HEK293T (cell line): ENCODE data around the gene FLT3.
A peak's percentile ranks its signal among the peaks of the same experiment; 100 is the strongest.

Source experiments
- CTCF ChIA-PET: fragments of 350-600 bp; formaldehyde crosslinking; extraction: SDS; loops from one replicate; lab custom pipeline; 2021; ENCODE audit warnings: antibody characterized with exemption, inconsistent platforms; lab: Yijun Ruan, JAX
- POLR2A ChIA-PET: fragments of 350-600 bp; formaldehyde crosslinking; extraction: SDS; loops from one replicate; lab custom pipeline; 2020; ENCODE audit warnings: antibody characterized with exemption, inconsistent platforms; lab: Yijun Ruan, JAX
- DNase-seq: peaks from one replicate; pipeline ENCODE4 v3.0.0; 2012; ENCODE audit warnings: mixed read lengths; ENCODE audit errors: extremely low spot score
- ARNT ChIP-seq: fragments of 450-650 bp; IDR thresholded peaks from 2 replicates; pipeline ENCODE4 v1.6.1; 2017; ENCODE audit warnings: mild to moderate bottlenecking
- BHLHE40 ChIP-seq: fragments of 450-650 bp; IDR thresholded peaks from 2 replicates; pipeline ENCODE4 v1.6.1; 2016; ENCODE audit warnings: mild to moderate bottlenecking, moderate library complexity, borderline replicate concordance
- CTBP1 ChIP-seq: fragments of 450-650 bp; IDR thresholded peaks from 2 replicates; pipeline ENCODE4 v1.6.1; 2016; ENCODE audit warnings: borderline replicate concordance
- ELF4 ChIP-seq: fragments of 450-650 bp; IDR thresholded peaks from 2 replicates; pipeline ENCODE4 v1.6.1; 2017; ENCODE audit warnings: antibody characterized with exemption
- FOXA1 ChIP-seq: fragments of 450-650 bp; IDR thresholded peaks from 2 replicates; pipeline ENCODE4 v1.6.1; 2016; ENCODE audit warnings: mild to moderate bottlenecking
- FOXK2 ChIP-seq: fragments of 450-650 bp; IDR thresholded peaks from 2 replicates; pipeline ENCODE4 v1.6.1; 2016; ENCODE audit warnings: mild to moderate bottlenecking
- FOXM1 ChIP-seq: fragments of 450-650 bp; IDR thresholded peaks from 2 replicates; pipeline ENCODE4 v1.6.1; 2017; ENCODE audit warnings: mild to moderate bottlenecking, borderline replicate concordance
- HDGF ChIP-seq: fragments of 450-650 bp; IDR thresholded peaks from 2 replicates; pipeline ENCODE4 v1.6.1; 2017; ENCODE audit warnings: antibody characterized with exemption, borderline replicate concordance
- L3MBTL2 ChIP-seq: fragments of 450-650 bp; conservative IDR thresholded peaks from 2 replicates; pipeline ENCODE4 v1.6.1; 2016; ENCODE audit warnings: mild to moderate bottlenecking
- LEF1 ChIP-seq: fragments of 450-650 bp; IDR thresholded peaks from 2 replicates; pipeline ENCODE4 v1.6.1; 2017; ENCODE audit warnings: mild to moderate bottlenecking, borderline replicate concordance
- NFRKB ChIP-seq: fragments of 450-650 bp; IDR thresholded peaks from 2 replicates; pipeline ENCODE4 v1.6.1; 2016; ENCODE audit warnings: mild to moderate bottlenecking, moderate library complexity
- SP1 ChIP-seq: fragments of 450-650 bp; IDR thresholded peaks from 2 replicates; pipeline ENCODE4 v1.6.1; 2017
- SUZ12 ChIP-seq: fragments of 450-650 bp; IDR thresholded peaks from 2 replicates; pipeline ENCODE4 v1.6.1; 2016; ENCODE audit warnings: mild to moderate bottlenecking
- TARDBP ChIP-seq: fragments of 450-650 bp; IDR thresholded peaks from 2 replicates; pipeline ENCODE4 v1.6.1; 2016
- ZNF384 ChIP-seq: fragments of 450-650 bp; IDR thresholded peaks from 2 replicates; pipeline ENCODE4 v1.6.1; 2016
- TF ChIP-seq, protein P1 (sequence below): fragments of 450-650 bp; IDR thresholded peaks from 2 replicates; pipeline ENCODE4 v1.6.1; 2016

The FLT3 gene

DNA sequence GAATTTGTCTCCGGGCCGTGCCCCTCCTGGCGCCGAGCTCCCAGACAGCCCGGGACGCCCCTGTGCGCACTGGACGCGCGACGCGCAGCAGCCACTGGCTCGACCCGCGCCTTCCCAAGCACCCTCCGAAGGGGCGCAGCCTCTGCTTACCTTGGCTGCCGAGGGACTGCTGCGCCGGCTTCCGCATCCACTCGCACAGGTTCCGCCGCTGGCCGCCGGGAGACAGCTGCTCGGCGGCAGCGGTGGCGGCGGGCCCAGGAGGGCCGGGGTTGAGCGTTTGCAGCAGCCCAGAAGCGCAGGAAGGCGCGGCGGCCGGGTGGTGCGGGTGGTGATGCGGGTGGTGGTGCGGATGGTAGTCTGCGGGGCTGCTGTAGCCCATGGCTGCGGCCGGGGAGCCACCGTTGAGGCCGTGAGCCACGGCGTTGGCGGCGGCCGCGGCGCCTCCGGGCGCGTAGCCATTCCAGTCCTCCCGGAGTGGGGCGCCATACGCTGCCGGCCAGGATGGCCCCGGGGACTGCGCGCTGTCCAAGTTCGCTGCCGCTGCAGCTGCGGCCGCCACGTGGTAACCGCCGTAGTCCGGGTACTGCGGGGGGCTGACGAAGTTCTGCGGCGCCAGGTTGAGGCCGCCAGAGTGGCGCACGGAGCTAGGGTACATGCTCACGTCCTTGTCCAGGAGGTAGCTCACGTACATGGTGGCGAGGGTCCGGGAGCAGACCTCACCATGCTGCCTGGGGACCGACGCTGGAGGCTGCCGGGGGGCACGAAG lies 131.9 kb downstream of the FLT3 start:
- peak; percentile 27 for DNase-seq
- ChIA-PET CTCF (interaction anchor here (0.7 to 1.7 kb wide), 5 partner anchors 14 to 606 kb away, joined by 3 to 5 read pairs (median 3); no protein-coding TSS in a partner anchor), POLR2A (interaction anchor here (1.0 to 2.3 kb wide), 7 partner anchors 8 to 142 kb away, joined by 4 to 10 read pairs (median 5); no protein-coding TSS in a partner anchor)

DNA sequence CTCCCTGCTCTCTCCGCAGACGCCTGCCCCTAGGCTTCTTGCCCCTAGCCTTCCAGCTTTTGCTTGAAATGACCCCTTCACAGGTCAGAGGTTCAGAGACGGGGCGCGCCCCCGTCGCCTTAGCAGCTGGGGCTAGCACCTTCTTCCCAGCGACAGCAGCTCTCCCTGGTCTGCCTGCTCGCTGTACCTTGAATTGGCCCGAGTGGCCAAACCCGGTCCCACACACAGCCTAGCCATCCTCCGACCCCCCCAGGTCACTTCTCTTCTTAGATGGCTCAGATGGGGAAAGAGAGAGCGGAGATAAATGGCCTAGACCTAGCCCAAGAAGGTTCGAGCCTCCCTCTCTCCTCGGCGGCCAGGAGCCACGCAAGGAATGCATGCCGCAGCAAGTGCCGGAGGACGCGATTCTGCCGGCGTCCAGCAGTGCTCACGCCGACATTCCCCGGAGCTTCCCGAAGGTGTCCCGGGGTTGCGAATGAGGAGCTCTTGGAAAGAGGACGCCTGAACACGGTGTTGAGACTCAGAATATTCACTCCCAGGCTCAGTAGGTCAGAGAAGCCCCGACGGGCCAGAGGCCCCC lies 132.6 kb downstream of the FLT3 start:
- TF ChIP-seq TARDBP (no peak), CTBP1 (no peak), ZNF384 (no peak), ELF4 (no peak), NFRKB (no peak), SUZ12 (no peak), ARNT (no peak), FOXM1 (no peak), L3MBTL2 (no peak; the same call in 1 of the 2 replicates), SP1 (no peak), HDGF (no peak), FOXA1 (no peak), BHLHE40 (no peak), FOXK2 (no peak), LEF1 (no peak)
- TF ChIP-seq, protein P1, sequence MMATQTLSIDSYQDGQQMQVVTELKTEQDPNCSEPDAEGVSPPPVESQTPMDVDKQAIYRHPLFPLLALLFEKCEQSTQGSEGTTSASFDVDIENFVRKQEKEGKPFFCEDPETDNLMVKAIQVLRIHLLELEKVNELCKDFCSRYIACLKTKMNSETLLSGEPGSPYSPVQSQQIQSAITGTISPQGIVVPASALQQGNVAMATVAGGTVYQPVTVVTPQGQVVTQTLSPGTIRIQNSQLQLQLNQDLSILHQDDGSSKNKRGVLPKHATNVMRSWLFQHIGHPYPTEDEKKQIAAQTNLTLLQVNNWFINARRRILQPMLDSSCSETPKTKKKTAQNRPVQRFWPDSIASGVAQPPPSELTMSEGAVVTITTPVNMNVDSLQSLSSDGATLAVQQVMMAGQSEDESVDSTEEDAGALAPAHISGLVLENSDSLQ, result no peak
- CTCF ChIA-PET, result interaction anchor here (0.7 to 1.7 kb wide), 4 partner anchors 14 to 605 kb away, joined by 3 to 5 read pairs (median 4); no protein-coding TSS in a partner anchor
- POLR2A ChIA-PET, result interaction anchor here (1.1 to 2.3 kb wide), 6 partner anchors 8 to 141 kb away, joined by 4 to 10 read pairs (median 6); no protein-coding TSS in a partner anchor
- peak; percentile 41 for DNase-seq

More for the DNA sequence above, 131.9 kb downstream of the FLT3 start:
- TF ChIP-seq TARDBP, result no peak
- no peak for TF ChIP-seq SUZ12
- peak; percentile 71 for TF ChIP-seq L3MBTL2
- no peak for TF ChIP-seq CTBP1

DNA sequence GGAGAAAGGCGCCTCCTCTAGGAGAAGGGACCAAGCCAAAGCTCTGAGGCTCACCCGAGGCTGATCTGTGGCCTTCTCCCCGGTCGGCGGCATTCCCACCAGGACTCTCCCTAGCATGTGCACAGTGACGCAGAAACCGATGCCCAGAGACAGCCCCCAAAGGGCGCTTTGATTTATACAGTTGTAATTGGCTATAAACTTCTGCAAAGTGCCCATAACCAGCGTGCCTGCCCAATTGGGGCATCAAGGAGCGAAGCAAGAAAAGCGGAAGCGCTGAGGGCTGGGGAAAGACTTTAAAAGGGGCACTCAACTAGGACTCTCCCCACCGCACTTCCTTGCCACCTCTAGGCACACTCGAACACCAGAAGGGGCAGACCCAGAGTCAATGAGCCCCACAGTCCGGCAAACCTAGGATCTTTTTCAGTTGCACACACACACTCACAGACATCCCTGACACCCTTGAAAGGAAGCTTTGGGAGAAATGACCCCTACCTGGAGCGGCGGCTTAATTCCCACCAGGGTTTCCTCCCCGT lies 133.1 kb downstream of the FLT3 start:
- TF ChIP-seq SP1 (no peak), L3MBTL2 (peak; percentile 67), CTBP1 (peak; percentile 7; the same call in 1 of the 2 replicates), NFRKB (no peak)
- TF ChIP-seq, protein P1, result peak; percentile 85
- peak; percentile 37 for DNase-seq
- POLR2A ChIA-PET, result interaction anchor here (1.1 to 2.3 kb wide), 5 partner anchors 8 to 14 kb away, joined by 5 to 10 read pairs (median 6); no protein-coding TSS in a partner anchor
- CTCF ChIA-PET, result interaction anchor here (0.7 to 1.7 kb wide), 4 partner anchors 14 to 605 kb away, joined by 3 to 5 read pairs (median 4); no protein-coding TSS in a partner anchor

DNA sequence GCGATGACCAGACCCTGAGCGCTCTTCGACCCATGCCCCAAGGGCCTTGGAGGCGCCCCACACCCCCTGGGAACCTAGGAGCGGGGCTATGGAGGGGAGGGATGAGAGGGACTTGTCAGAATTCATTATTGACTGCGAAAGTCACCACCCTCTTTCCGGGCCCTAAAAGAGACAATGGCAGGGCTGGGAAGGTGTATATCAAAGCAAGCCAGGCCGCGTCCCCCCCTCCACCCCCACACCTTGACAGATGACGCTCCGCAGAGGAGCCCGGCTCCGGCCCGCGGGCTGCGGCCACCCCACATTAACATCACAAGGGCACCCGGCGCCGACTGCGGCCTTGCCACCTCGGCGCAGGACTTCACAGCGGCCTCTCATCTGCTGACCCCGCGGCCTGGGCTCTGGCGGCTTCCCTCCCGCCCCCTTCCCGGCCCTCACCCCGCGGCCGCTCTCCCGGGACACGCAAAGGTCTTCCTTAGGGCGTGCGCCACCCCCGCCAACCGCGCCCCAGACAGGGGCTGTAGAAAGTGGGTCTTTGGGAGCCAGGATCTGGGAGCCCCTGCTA lies 133.7 kb downstream of the FLT3 start:
- POLR2A ChIA-PET, result interaction anchor here (1.6 to 2.3 kb wide), 2 partner anchors 8 to 13 kb away, joined by 6 to 10 read pairs; no protein-coding TSS in a partner anchor
- no peak for DNase-seq
- CTCF ChIA-PET, result no interaction called here
- TF ChIP-seq L3MBTL2 (no peak), SUZ12 (no peak), FOXK2 (no peak), SP1 (no peak), NFRKB (no peak), FOXM1 (no peak), ELF4 (no peak), CTBP1 (no peak), LEF1 (no peak), HDGF (no peak), FOXA1 (no peak), BHLHE40 (no peak), ZNF384 (no peak), TARDBP (no peak), ARNT (no peak)
- TF ChIP-seq, protein P1, result no peak

DNA sequence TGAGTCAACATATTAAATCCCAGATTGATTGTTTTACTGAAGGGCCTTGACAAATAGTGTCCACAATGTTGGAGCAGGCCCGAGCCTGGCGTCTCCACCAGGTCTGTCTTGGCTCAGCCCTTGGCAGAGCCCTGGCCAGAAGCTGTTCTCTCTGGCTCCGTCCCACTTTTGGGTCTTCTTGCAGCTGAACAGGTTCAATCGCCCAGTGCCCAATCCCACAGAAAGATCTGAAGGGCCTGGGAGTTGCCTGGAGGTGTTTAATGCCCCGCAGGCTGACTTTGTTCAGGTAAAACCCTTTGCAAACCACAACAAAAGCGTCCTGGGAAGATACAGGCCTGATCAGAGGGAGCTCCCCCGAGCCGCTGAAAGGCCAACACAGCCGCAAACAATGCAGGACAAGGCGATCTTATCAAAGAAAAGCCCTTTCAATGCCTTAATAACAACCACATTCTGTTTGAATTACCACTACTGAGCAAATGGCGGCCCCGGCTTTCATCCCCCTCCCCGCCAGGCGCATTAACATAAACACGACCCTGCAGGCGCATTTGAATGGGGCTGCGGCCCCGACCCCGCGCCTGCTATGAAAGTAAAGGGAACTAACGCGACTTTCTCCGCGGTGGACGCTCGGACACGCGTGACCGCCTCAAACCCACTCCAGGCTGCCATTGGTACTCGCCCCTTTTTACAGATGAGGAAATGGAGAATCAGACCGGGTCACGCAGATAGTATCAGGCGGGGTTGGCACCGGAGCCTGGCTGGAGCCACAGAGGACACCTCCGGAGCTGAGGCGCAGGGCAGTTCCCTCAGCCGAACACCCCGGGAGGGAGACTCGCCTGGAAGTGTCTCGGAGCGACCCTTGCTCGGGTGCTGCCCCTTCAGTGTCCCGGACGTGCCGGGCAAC lies 134.4 kb downstream of the FLT3 start:
- DNase-seq, result no peak

More for the DNA sequence above, 134.4 kb downstream of the FLT3 start:
- ChIA-PET CTCF (interaction anchor here (1.2 to 1.7 kb wide), 2 partner anchors 12 to 140 kb away, joined by 7 read pairs; no protein-coding TSS in a partner anchor), POLR2A (interaction anchor here (1.3 kb wide), 1 partner anchor 10 kb away, joined by 3 read pairs; no protein-coding TSS in a partner anchor)
- TF ChIP-seq, protein P1, result no peak
- TF ChIP-seq SUZ12, result no peak
- TF ChIP-seq FOXA1, result no peak
- no peak for TF ChIP-seq FOXK2
- TF ChIP-seq ZNF384, result no peak
